ENCODE measurements around the gene DIP2A. TPM values are rescaled to one million over a fixed set of nuclear protein-coding genes. Genes with fewer than 3 reads are reported as not detected.
"Not testable (repeated sequence)": the region's sequence is repeated elsewhere in the genome, so short reads cannot be mapped to it uniquely, and the experiment has no call there.

Gene DIP2A
- total and polyA plus RNA-seq, 4 donors: 5.3 to 61.5 (median 28.0) TPM

GRCh38 chr21:46572850-46573249, 114.2 kb downstream of the DIP2A start:
- Histone ChIP-seq H3K27ac (ENCODE audit: low read depth in 1 of 2, low read length in 2 of 2) (no peak overlapping the region), H3K9me3 (ENCODE audit: control insufficient read depth, low read length) (peaks cover 3% of the 10 kb centered on the region), H3K36me3 (ENCODE audit: control insufficient read depth in 1 of 2, insufficient read depth in 2 of 2, low read length in 1 of 2) (peaks cover 6% of the 10 kb centered on the region in 2 donors), H3K27me3 (ENCODE audit: control insufficient read depth in 1 of 2, insufficient read depth in 2 of 2, low read length in 1 of 2) (no peaks in the 10 kb centered on the region), H3K4me3 (ENCODE audit: low read length in 2 of 2) (no peak overlapping the region), H3K4me1 (ENCODE audit: control insufficient read depth in 1 of 2, insufficient read depth in 2 of 2, low read length in 2 of 2) (no peaks in the 10 kb centered on the region)
- intact Hi-C loops (cut with DNase I): no loop called here
- no peak for ATAC-seq (ENCODE audit: low FRiP score)
- 99 to 100% methylated on average over 1 of the region's 1 CpG for WGBS, 2 donors
- DNase-seq: no peak

GRCh38 chr21:46577786-46578185, 119.1 kb downstream of the DIP2A start:
- H3K27ac ChIP-seq (ENCODE audit: low read depth in 1 of 2, low read length in 2 of 2); intact Hi-C loops (cut with DNase I); H3K27me3 ChIP-seq (ENCODE audit: control insufficient read depth in 1 of 2, insufficient read depth in 2 of 2, low read length in 1 of 2); DNase-seq; ATAC-seq (ENCODE audit: low FRiP score); H3K4me3 ChIP-seq (ENCODE audit: low read length in 2 of 2); H3K36me3 ChIP-seq (ENCODE audit: control insufficient read depth in 1 of 2, insufficient read depth in 2 of 2, low read length in 1 of 2); H3K4me1 ChIP-seq (ENCODE audit: control insufficient read depth in 1 of 2, insufficient read depth in 2 of 2, low read length in 2 of 2); H3K9me3 ChIP-seq (ENCODE audit: control insufficient read depth, low read length): not testable (repeated sequence)
- 95 to 99% methylated on average over 5 of the region's 5 CpGs for WGBS, 2 donors

- H3K27me3 ChIP-seq (ENCODE audit: control insufficient read depth in 1 of 2, insufficient read depth in 2 of 2, low read length in 1 of 2); H3K9me3 ChIP-seq (ENCODE audit: control insufficient read depth, low read length); ATAC-seq (ENCODE audit: low FRiP score); H3K36me3 ChIP-seq (ENCODE audit: control insufficient read depth in 1 of 2, insufficient read depth in 2 of 2, low read length in 1 of 2); H3K4me1 ChIP-seq (ENCODE audit: control insufficient read depth in 1 of 2, insufficient read depth in 2 of 2, low read length in 2 of 2); DNase-seq; H3K4me3 ChIP-seq (ENCODE audit: low read length in 2 of 2); H3K27ac ChIP-seq (ENCODE audit: low read depth in 1 of 2, low read length in 2 of 2); intact Hi-C loops (cut with DNase I): not testable (repeated sequence)
- 95 to 99% methylated on average over 2 of the region's 2 CpGs for WGBS, 2 donors
These were observed 120.7 kb downstream of the DIP2A start for GRCh38 chr21:46579394-46579793.

GRCh38 chr21:46581780-46582307, 123.2 kb downstream of the DIP2A start:
- Histone ChIP-seq H3K4me3 (ENCODE audit: low read length in 2 of 2) (no peak overlapping the region), H3K36me3 (ENCODE audit: control insufficient read depth in 1 of 2, insufficient read depth in 2 of 2, low read length in 1 of 2) (peaks cover 0 to 5% of the 10 kb centered on the region in 2 donors), H3K4me1 (ENCODE audit: control insufficient read depth in 1 of 2, insufficient read depth in 2 of 2, low read length in 2 of 2) (no peaks in the 10 kb centered on the region), H3K27me3 (ENCODE audit: control insufficient read depth in 1 of 2, insufficient read depth in 2 of 2, low read length in 1 of 2) (no peaks in the 10 kb centered on the region), H3K27ac (ENCODE audit: low read depth in 1 of 2, low read length in 2 of 2) (no peak overlapping the region), H3K9me3 (ENCODE audit: control insufficient read depth, low read length) (peaks cover 5% of the 10 kb centered on the region)
- WGBS, 2 donors: 97 to 100% methylated on average over 5 of the region's 5 CpGs
- no peak for ATAC-seq (ENCODE audit: low FRiP score)
- no peak for DNase-seq
- intact Hi-C loops (cut with DNase I): no loop called here

- intact Hi-C loops (cut with DNase I): no loop called here
- ATAC-seq (ENCODE audit: low FRiP score): no peak
- 88 to 89% methylated on average over 7 of the region's 7 CpGs for WGBS, 2 donors
- H3K36me3 ChIP-seq (ENCODE audit: control insufficient read depth in 1 of 2, insufficient read depth in 2 of 2, low read length in 1 of 2): peaks cover 0 to 5% of the 10 kb centered on the region in 2 donors
- no peak overlapping the region for H3K27ac ChIP-seq (ENCODE audit: low read depth in 1 of 2, low read length in 2 of 2)
- H3K4me1 ChIP-seq (ENCODE audit: control insufficient read depth in 1 of 2, insufficient read depth in 2 of 2, low read length in 2 of 2): no peaks in the 10 kb centered on the region
- H3K4me3 ChIP-seq (ENCODE audit: low read length in 2 of 2): no peak overlapping the region
- H3K27me3 ChIP-seq (ENCODE audit: control insufficient read depth in 1 of 2, insufficient read depth in 2 of 2, low read length in 1 of 2): no peaks in the 10 kb centered on the region
- peaks cover 5% of the 10 kb centered on the region for H3K9me3 ChIP-seq (ENCODE audit: control insufficient read depth, low read length)
- no peak for DNase-seq
These were observed 126.7 kb downstream of the DIP2A start for GRCh38 chr21:46585191-46585953.

GRCh38 chr21:46594276-46594675, 135.6 kb downstream of the DIP2A start:
- no peaks in the 10 kb centered on the region for H3K27me3 ChIP-seq (ENCODE audit: control insufficient read depth in 1 of 2, insufficient read depth in 2 of 2, low read length in 1 of 2)
- H3K4me3 ChIP-seq (ENCODE audit: low read length in 2 of 2): no peak overlapping the region
- DNase-seq (no peak), ATAC-seq (ENCODE audit: low FRiP score) (no peak)
- WGBS, 2 donors: 81 to 87% methylated on average over 8 of the region's 8 CpGs
- no peaks in the 10 kb centered on the region for H3K4me1 ChIP-seq (ENCODE audit: control insufficient read depth in 1 of 2, insufficient read depth in 2 of 2, low read length in 2 of 2)
- no peaks in the 10 kb centered on the region for H3K36me3 ChIP-seq (ENCODE audit: control insufficient read depth in 1 of 2, insufficient read depth in 2 of 2, low read length in 1 of 2)
- H3K9me3 ChIP-seq (ENCODE audit: control insufficient read depth, low read length): no peaks in the 10 kb centered on the region
- intact Hi-C loops (cut with DNase I): no loop called here
- H3K27ac ChIP-seq (ENCODE audit: low read depth in 1 of 2, low read length in 2 of 2): no peak overlapping the region

GRCh38 chr21:46596201-46596600, 137.5 kb downstream of the DIP2A start:
- no peak overlapping the region for H3K27ac ChIP-seq (ENCODE audit: low read depth in 1 of 2, low read length in 2 of 2)
- H3K27me3 ChIP-seq (ENCODE audit: control insufficient read depth in 1 of 2, insufficient read depth in 2 of 2, low read length in 1 of 2): no peaks in the 10 kb centered on the region
- DNase-seq: peak in 1 of 2 donors; percentile 68
- H3K4me1 ChIP-seq (ENCODE audit: control insufficient read depth in 1 of 2, insufficient read depth in 2 of 2, low read length in 2 of 2): no peaks in the 10 kb centered on the region
- no peaks in the 10 kb centered on the region for H3K9me3 ChIP-seq (ENCODE audit: control insufficient read depth, low read length)
- no peak overlapping the region for H3K4me3 ChIP-seq (ENCODE audit: low read length in 2 of 2)
- no peaks in the 10 kb centered on the region for H3K36me3 ChIP-seq (ENCODE audit: control insufficient read depth in 1 of 2, insufficient read depth in 2 of 2, low read length in 1 of 2)
- no peak for ATAC-seq (ENCODE audit: low FRiP score)
- 67 to 97% methylated on average over 1 of the region's 1 CpG for WGBS, 2 donors
- intact Hi-C loops (cut with DNase I): no loop called here

GRCh38 chr21:46597031-46597430, 138.3 kb downstream of the DIP2A start:
- Histone ChIP-seq H3K4me3 (ENCODE audit: low read length in 2 of 2) (no peak overlapping the region), H3K4me1 (ENCODE audit: control insufficient read depth in 1 of 2, insufficient read depth in 2 of 2, low read length in 2 of 2) (no peaks in the 10 kb centered on the region), H3K36me3 (ENCODE audit: control insufficient read depth in 1 of 2, insufficient read depth in 2 of 2, low read length in 1 of 2) (no peaks in the 10 kb centered on the region), H3K27me3 (ENCODE audit: control insufficient read depth in 1 of 2, insufficient read depth in 2 of 2, low read length in 1 of 2) (no peaks in the 10 kb centered on the region), H3K9me3 (ENCODE audit: control insufficient read depth, low read length) (no peaks in the 10 kb centered on the region), H3K27ac (ENCODE audit: low read depth in 1 of 2, low read length in 2 of 2) (no peak overlapping the region)
- intact Hi-C loops (cut with DNase I): no loop called here
- DNase-seq: peak in 1 of 2 donors; percentile 55
- no peak for ATAC-seq (ENCODE audit: low FRiP score)
- WGBS, 2 donors: 83 to 93% methylated on average over 8 of the region's 8 CpGs

GRCh38 chr21:46597896-46598343, 139.2 kb downstream of the DIP2A start:
- H3K4me1 ChIP-seq (ENCODE audit: control insufficient read depth in 1 of 2, insufficient read depth in 2 of 2, low read length in 2 of 2): no peaks in the 10 kb centered on the region
- no peaks in the 10 kb centered on the region for H3K27me3 ChIP-seq (ENCODE audit: control insufficient read depth in 1 of 2, insufficient read depth in 2 of 2, low read length in 1 of 2)
- ATAC-seq (ENCODE audit: low FRiP score): peak; percentile 30
- intact Hi-C loops (cut with DNase I): no loop called here
- H3K27ac ChIP-seq (ENCODE audit: low read depth in 1 of 2, low read length in 2 of 2): no peak overlapping the region
- H3K36me3 ChIP-seq (ENCODE audit: control insufficient read depth in 1 of 2, insufficient read depth in 2 of 2, low read length in 1 of 2): no peaks in the 10 kb centered on the region
- no peaks in the 10 kb centered on the region for H3K9me3 ChIP-seq (ENCODE audit: control insufficient read depth, low read length)
- WGBS, 2 donors: 95 to 96% methylated on average over 20 of the region's 20 CpGs
- no peak overlapping the region for H3K4me3 ChIP-seq (ENCODE audit: low read length in 2 of 2)
- DNase-seq: peak in 1 of 2 donors; percentile 61

Measured in aorta (tissue), 5 donors.